Fibroblast of lung (primary cell): ENCODE results near the gene PEX14.

Source experiments
- CTCF ChIP-seq, 2 donors: IDR thresholded peaks in 1 of 2; conservative IDR thresholded peaks in 1 of 2; 1 replicate in 1 of 2; 2 replicates in 1 of 2; pipeline ENCODE4 v1.5.1; 2011 to 2012; ENCODE audit warnings: low read length in 2 of 2, control low read depth in 1 of 2, inconsistent platforms in 1 of 2, low read depth in 1 of 2, mild to moderate bottlenecking in 1 of 2
- EZH2 ChIP-seq: IDR thresholded peaks from 2 replicates; pipeline ENCODE4 v1.5.1; 2012; ENCODE audit warnings: low read length, control low read depth, mild to moderate bottlenecking; ENCODE audit errors: missing control alignments

DNA sequence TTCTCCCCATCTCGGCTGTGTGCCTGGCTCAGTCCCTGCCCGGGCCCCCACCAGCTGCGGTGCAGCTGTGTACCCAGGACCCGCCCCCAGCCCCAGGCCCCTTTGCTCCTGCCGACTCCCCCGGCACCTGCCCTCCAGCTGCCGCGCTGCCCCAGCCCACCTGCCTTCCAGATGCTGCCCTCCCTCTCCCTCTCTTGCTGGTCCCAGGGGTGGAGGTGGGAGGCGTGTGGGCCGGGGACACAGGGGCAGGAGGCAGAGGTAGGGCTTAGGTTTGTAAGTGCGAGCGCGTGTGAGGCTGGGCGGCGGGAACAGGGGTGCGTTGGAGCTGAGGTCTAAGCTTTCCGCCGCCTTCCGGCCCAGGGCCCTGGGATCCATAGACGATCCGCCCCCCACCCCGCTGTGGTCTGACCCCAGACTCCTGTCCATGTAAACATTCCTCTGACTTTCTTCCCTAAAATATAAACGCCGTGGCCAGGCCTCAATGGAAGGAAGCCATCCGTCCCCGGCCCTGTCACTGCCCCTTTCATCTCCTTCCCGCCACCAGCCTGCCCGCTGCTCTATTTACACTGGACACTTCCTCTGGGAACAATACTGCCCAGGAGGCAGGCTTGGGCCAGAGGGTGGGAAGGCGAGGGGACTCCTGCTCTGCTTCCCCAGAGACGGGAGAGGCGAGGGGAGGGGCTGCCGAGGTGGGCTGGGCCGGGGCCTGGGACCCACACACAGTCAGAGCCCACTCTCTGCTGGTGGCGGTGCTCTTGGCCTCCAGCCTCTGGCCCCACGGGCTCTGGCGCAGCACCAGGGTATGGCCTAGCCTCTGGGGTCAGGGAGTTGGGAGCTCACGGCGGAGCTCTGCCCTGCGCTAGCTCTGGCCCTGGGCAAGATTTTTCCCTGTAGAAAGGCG, 193.4 kb downstream of the PEX14 start:
- TF ChIP-seq CTCF (conservative IDR thresholded peaks at IDR 0.05 in 1 of 2, IDR thresholded peaks at IDR 0.05 in 1 of 2; ENCODE audit: low read depth in 1 of 2, low read length in 2 of 2) (no peak), EZH2 (no peak)
